ENCODE data around the gene SMCR8. TPM values are rescaled to one million over a fixed set of nuclear protein-coding genes. Genes with fewer than 3 reads are reported as not detected.

The SMCR8 gene
- total RNA-seq, 6 experiments from 2014 or later, result 13.9 to 16.9 (median 15.5) TPM

- peaks cover 14% of the 10 kb centered on the region for H3K36me3 Mint-ChIP-seq (ENCODE audit: low read depth)
- H3K27me3 Mint-ChIP-seq (ENCODE audit: insufficient read depth), result no peaks in the 10 kb centered on the region; the same call in 1 of the 2 replicates
- DNase-seq, result no peak
- no peaks in the 10 kb centered on the region for H3K4me1 Mint-ChIP-seq (ENCODE audit: low read depth)
- TF ChIP-seq CTCF (IDR thresholded peaks at IDR 0.05), result no peak
- H3K27ac Mint-ChIP-seq, result no peak overlapping the region
- no peak overlapping the region for H3K4me3 Mint-ChIP-seq
- H3K9me3 Mint-ChIP-seq, result no peaks in the 10 kb centered on the region
These were observed 28.9 kb downstream of the SMCR8 start for GRCh38 chr17:18344021-18344420.

DNA sequence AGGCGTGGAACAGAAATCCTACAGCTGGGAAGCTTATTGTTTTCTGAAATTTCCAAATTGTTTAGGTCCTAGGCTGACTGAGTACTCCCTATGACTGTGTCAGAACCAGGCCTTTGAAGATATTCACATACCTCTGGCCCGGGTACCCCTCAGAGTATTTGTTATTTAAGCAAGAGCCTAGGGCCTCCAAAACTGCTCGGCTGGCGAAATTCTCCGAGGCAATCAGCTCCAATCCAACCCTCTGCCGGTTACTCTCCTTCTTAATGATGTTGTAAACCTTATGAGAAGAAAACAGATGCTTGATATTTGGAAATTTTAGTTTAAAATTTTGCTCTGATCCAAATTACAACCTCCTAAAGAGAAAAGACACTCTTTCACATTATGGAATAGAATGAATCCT lies 38.4 kb downstream of the SMCR8 start:
- no peak for DNase-seq
- no peak for TF ChIP-seq CTCF (IDR thresholded peaks at IDR 0.05)
- H3K9me3 Mint-ChIP-seq, result no peaks in the 10 kb centered on the region
- H3K27ac Mint-ChIP-seq, result no peak overlapping the region
- H3K27me3 Mint-ChIP-seq (ENCODE audit: insufficient read depth), result no peaks in the 10 kb centered on the region
- peaks cover 4% of the 10 kb centered on the region; the same call in 1 of the 2 replicates for H3K36me3 Mint-ChIP-seq (ENCODE audit: low read depth)
- H3K4me3 Mint-ChIP-seq, result no peak overlapping the region
- H3K4me1 Mint-ChIP-seq (ENCODE audit: low read depth), result peaks cover 11% of the 10 kb centered on the region

- H3K27ac Mint-ChIP-seq, result peak overlapping the region; percentile 45
- no peaks in the 10 kb centered on the region for H3K9me3 Mint-ChIP-seq
- no peaks in the 10 kb centered on the region for H3K27me3 Mint-ChIP-seq (ENCODE audit: insufficient read depth)
- peaks cover 4% of the 10 kb centered on the region; the same call in 1 of the 2 replicates for H3K36me3 Mint-ChIP-seq (ENCODE audit: low read depth)
- no peak for TF ChIP-seq CTCF (IDR thresholded peaks at IDR 0.05)
- no peak overlapping the region for H3K4me3 Mint-ChIP-seq
- DNase-seq, result no peak
- H3K4me1 Mint-ChIP-seq (ENCODE audit: low read depth), result peaks cover 11% of the 10 kb centered on the region
These were observed 41.5 kb downstream of the SMCR8 start for GRCh38 chr17:18356624-18357023.

- no peak for TF ChIP-seq CTCF (IDR thresholded peaks at IDR 0.05)
- Mint-ChIP-seq H3K4me1 (ENCODE audit: low read depth) (peaks cover 25% of the 10 kb centered on the region), H3K36me3 (ENCODE audit: low read depth) (no peaks in the 10 kb centered on the region), H3K27ac (no peak overlapping the region), H3K9me3 (no peaks in the 10 kb centered on the region), H3K4me3 (no peak overlapping the region), H3K27me3 (ENCODE audit: insufficient read depth) (no peaks in the 10 kb centered on the region)
- no peak for DNase-seq
These were observed 45.4 kb downstream of the SMCR8 start for GRCh38 chr17:18360518-18360917.

GRCh38 chr17:18361837-18362697 lies 47.0 kb downstream of the SMCR8 start:
- no peaks in the 10 kb centered on the region for H3K9me3 Mint-ChIP-seq
- no peak for TF ChIP-seq CTCF (IDR thresholded peaks at IDR 0.05)
- DNase-seq, result no peak
- peaks cover 19% of the 10 kb centered on the region for H3K4me1 Mint-ChIP-seq (ENCODE audit: low read depth)
- no peaks in the 10 kb centered on the region for H3K36me3 Mint-ChIP-seq (ENCODE audit: low read depth)
- no peaks in the 10 kb centered on the region for H3K27me3 Mint-ChIP-seq (ENCODE audit: insufficient read depth)
- peak overlapping the region; percentile 88 for H3K4me3 Mint-ChIP-seq
- H3K27ac Mint-ChIP-seq, result 0 out of 2 replicates have a peak overlapping the region, but pooled peaks have one; percentile 26
